ENCODE measurements around the gene PDE3B.

DNA sequence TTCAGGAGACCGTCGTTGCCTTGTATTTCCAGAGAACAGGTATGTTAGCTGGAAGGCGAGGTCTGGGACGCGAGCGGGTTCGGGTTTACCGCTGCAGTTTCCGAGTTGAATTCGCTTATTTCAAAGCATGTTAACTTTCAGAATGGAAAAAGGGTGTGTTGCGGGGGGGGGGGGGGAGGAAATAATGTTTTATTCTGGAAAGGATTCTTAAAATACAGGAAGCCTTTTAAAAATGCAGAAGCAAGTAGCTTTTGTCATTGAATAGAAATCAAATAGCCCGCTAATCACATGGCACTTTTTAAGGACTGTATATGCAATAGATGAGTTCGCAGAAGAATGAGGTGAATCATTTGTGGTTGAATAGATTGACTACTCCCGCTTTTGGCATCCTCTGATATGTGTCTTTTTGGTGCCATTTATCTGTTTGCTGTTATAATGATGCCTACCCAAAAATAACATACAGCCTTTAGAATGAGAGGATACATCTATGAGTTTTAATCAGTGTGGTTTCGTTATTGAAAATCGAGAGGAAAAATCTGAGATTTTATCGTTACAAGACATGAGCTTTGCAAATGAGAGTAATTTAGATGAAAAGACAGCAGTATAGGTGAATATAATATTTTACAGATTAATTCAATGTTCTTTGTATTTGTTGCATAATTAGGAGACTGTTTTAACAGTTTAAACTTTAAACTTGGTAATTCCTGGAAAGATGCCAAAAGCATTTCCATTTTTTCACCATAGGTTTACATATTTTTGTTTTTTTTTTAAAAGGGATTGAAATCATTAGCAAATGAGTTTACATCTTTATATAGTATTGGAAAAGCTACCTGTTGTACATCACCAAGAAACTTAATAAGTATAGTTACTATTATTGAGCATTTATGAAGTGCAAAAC is 1.7 kb downstream of the PDE3B start:
- TF ChIP-seq NFE2L1 (tag; IDR thresholded peaks at IDR 0.05; ENCODE audit: borderline replicate concordance, low read depth) (no peak), ETV6 (IDR thresholded peaks at IDR 0.05; ENCODE audit: borderline replicate concordance in 1 of 2, low read depth in 2 of 2, low read length in 1 of 2) (no peak), ETV6 (CRISPR knock-in tag; IDR thresholded peaks at IDR 0.05; ENCODE audit: borderline replicate concordance) (no peak), XRCC3 (IDR thresholded peaks at IDR 0.05) (no peak), CEBPB (tag; IDR thresholded peaks at IDR 0.05) (no peak), POLR2A (conservative IDR thresholded peaks at IDR 0.05) (no peak), RNF2 (IDR thresholded peaks at IDR 0.05) (no peak), FOSL1 (tag; conservative IDR thresholded peaks at IDR 0.05) (peak; percentile 78), NFXL1 (CRISPR knock-in tag; IDR thresholded peaks at IDR 0.05) (no peak), ZFX (CRISPR knock-in tag; IDR thresholded peaks at IDR 0.05) (no peak), EGR1 (conservative IDR thresholded peaks at IDR 0.05) (no peak)
- TF ChIP-seq, protein P1, sequence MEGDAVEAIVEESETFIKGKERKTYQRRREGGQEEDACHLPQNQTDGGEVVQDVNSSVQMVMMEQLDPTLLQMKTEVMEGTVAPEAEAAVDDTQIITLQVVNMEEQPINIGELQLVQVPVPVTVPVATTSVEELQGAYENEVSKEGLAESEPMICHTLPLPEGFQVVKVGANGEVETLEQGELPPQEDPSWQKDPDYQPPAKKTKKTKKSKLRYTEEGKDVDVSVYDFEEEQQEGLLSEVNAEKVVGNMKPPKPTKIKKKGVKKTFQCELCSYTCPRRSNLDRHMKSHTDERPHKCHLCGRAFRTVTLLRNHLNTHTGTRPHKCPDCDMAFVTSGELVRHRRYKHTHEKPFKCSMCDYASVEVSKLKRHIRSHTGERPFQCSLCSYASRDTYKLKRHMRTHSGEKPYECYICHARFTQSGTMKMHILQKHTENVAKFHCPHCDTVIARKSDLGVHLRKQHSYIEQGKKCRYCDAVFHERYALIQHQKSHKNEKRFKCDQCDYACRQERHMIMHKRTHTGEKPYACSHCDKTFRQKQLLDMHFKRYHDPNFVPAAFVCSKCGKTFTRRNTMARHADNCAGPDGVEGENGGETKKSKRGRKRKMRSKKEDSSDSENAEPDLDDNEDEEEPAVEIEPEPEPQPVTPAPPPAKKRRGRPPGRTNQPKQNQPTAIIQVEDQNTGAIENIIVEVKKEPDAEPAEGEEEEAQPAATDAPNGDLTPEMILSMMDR (IDR thresholded peaks at IDR 0.05 in 2 of 3, conservative IDR thresholded peaks at IDR 0.05 in 1 of 3; ENCODE audit: insufficient read depth in 2 of 3, low read depth in 1 of 3, low read length in 3 of 3) = no peak
- TF ChIP-seq, protein P2, sequence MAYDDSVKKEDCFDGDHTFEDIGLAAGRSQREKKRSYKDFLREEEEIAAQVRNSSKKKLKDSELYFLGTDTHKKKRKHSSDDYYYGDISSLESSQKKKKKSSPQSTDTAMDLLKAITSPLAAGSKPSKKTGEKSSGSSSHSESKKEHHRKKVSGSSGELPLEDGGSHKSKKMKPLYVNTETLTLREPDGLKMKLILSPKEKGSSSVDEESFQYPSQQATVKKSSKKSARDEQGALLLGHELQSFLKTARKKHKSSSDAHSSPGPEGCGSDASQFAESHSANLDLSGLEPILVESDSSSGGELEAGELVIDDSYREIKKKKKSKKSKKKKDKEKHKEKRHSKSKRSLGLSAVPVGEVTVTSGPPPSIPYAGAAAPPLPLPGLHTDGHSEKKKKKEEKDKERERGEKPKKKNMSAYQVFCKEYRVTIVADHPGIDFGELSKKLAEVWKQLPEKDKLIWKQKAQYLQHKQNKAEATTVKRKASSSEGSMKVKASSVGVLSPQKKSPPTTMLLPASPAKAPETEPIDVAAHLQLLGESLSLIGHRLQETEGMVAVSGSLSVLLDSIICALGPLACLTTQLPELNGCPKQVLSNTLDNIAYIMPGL (CRISPR knock-in tag; IDR thresholded peaks at IDR 0.05) = no peak
- TF ChIP-seq, protein P3, sequence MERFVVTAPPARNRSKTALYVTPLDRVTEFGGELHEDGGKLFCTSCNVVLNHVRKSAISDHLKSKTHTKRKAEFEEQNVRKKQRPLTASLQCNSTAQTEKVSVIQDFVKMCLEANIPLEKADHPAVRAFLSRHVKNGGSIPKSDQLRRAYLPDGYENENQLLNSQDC (CRISPR knock-in tag; IDR thresholded peaks at IDR 0.05) = no peak
- TF ChIP-seq, protein P4, sequence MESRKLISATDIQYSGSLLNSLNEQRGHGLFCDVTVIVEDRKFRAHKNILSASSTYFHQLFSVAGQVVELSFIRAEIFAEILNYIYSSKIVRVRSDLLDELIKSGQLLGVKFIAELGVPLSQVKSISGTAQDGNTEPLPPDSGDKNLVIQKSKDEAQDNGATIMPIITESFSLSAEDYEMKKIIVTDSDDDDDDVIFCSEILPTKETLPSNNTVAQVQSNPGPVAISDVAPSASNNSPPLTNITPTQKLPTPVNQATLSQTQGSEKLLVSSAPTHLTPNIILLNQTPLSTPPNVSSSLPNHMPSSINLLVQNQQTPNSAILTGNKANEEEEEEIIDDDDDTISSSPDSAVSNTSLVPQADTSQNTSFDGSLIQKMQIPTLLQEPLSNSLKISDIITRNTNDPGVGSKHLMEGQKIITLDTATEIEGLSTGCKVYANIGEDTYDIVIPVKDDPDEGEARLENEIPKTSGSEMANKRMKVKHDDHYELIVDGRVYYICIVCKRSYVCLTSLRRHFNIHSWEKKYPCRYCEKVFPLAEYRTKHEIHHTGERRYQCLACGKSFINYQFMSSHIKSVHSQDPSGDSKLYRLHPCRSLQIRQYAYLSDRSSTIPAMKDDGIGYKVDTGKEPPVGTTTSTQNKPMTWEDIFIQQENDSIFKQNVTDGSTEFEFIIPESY (CRISPR knock-in tag; IDR thresholded peaks at IDR 0.05) = no peak

Measured in K562 (cell line).